GM18526 (cell line): ENCODE measurements around the gene MPZL1.

Experiments used
- POLR2A ChIP-seq: IDR thresholded peaks from 3 replicates; pipeline ENCODE4 v1.6.1; 2011; ENCODE audit not compliant: insufficient read length; ENCODE audit errors: extremely low read depth

MPZL1 gene

GRCh38 chr1:167799747-167800146 is 78.0 kb downstream of the MPZL1 start:
- no peak for TF ChIP-seq POLR2A

- TF ChIP-seq POLR2A, result no peak
Observed at GRCh38 chr1:167800251-167800650, 78.5 kb downstream of the MPZL1 start.

DNA sequence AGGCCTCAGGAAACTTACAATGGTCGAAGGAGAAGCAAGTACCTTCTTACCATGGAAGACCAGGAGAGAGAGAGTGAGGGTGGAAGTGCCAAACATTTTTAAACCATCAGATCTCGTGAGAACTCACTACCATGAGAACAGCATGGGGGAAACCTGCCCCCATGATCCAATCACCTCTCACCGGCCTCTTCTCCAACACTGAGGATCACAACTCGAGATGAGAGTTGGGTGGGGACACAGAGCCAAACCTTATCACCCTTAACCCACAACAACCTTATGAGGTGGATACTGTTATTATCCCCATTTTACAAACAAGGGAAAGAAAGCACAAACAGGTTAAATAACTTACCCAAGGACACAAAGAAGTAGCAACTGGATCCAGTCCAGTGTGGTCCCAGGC is 80.5 kb downstream of the MPZL1 start:
- no peak for TF ChIP-seq POLR2A

DNA sequence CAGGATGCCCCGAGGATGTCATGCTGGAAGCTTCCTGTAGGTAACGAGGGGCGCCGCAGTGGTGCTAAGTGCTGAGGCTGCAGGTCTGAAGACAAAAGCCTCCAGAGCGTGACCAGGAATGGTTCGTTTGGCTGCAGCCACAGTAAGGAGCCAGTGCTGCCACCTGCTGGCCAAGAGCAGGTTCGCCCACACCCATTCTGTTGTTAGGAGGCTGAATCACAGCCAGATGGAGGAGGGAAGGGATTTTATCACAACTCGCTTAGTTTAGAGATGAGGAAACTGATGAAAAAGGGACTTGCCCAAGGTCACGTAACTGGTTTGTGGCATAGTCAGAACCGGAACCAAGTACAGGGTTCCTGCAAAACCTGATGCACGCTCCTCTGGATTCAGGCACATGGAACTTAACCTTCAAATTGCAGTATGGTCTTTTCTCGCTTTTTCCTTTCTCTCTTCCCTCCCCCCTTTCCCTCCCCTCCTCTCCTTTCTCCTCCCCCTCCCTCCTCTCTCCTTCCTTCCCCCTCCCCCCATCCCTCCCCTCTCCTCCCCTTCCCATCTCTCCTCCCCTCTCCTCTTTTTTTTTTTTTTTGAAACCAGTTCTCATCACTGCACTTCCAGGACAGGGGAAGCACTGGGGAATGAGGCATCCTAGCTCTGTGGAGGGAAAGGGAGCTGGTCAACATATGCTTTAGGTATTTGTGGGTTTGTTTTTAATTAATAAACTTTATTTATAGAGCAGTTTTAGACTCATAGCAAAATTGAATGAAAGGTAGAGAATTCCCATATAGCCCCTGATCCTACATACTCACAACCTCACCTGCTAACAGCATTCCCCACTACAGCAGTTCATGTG is 81.8 kb downstream of the MPZL1 start:
- no peak for TF ChIP-seq POLR2A

- TF ChIP-seq POLR2A, result no peak
Observed at GRCh38 chr1:167805041-167805556, 83.3 kb downstream of the MPZL1 start.

- TF ChIP-seq POLR2A, result no peak
Observed at GRCh38 chr1:167808104-167808503, 86.3 kb downstream of the MPZL1 start.

DNA sequence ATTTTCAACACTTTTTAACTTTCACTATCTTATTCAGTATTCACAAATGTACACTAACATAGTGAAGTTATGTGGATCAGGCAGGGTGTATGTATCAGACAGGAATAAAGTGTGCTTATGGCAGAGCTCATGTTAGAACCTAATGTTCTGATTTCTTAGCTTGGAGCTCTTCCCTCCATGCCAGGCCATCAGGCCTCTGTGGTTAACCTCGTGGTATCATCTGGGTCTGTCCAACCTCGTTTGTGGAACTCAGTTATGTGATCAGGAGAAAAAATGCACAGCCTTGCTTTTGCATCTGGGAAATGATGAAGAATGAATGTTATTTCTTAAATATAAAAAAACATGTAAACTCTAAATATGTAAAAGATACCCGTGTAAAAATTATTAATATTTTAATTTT is 86.9 kb downstream of the MPZL1 start:
- TF ChIP-seq POLR2A, result no peak

GRCh38 chr1:167812972-167813371 is 91.2 kb downstream of the MPZL1 start:
- no peak for TF ChIP-seq POLR2A

- TF ChIP-seq POLR2A, result no peak
Observed at GRCh38 chr1:167815650-167816049, 93.9 kb downstream of the MPZL1 start.

GRCh38 chr1:167819849-167820683 is 98.3 kb downstream of the MPZL1 start:
- no peak for TF ChIP-seq POLR2A

DNA sequence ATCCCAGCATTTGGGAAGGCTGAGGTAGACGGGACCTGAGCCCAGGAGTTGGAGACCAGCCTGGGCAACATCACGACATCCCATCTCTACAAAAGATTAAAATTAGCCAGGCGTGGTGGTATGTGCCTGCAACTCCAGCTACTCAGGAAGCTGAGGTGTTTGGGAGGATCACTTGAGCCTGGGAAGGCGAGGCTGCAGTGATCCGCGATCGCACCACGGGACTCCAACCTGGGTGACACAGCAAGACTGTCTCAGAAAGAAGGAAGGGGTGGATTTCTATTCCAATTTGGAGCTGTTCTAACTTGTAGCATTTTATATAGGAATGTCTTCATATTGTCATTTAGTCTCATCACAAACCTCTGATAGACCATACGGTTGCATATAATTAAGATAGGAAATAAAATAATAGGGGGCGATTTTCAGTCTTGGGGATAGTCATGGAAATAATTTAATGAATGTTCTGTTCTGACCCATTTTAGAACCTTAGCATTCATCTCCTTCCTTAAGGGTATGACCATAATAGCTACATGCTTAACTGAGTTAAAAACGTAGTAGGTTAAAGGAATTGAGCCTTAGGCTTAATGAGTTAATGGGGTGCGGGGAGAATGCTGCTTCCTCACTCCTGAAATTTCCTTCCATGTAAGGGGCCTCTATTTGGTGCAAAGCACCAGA is 99.0 kb downstream of the MPZL1 start:
- no peak for TF ChIP-seq POLR2A

DNA sequence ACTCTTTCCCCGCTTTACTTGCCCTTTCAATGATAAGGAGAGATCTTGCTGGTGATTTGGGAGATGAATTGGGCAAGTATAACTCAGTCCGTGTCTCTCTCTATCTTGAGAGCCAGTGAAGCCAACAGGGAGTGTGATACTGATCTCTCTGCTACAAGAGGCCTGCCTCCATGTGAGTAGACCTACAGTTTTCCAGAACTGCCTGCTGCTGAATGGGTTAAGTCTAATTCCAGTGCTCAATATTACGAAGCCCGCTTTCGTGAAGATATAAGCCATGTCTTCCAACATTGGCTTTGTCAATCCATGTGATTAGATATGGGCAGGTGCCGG is 99.5 kb downstream of the MPZL1 start:
- TF ChIP-seq POLR2A, result no peak

DNA sequence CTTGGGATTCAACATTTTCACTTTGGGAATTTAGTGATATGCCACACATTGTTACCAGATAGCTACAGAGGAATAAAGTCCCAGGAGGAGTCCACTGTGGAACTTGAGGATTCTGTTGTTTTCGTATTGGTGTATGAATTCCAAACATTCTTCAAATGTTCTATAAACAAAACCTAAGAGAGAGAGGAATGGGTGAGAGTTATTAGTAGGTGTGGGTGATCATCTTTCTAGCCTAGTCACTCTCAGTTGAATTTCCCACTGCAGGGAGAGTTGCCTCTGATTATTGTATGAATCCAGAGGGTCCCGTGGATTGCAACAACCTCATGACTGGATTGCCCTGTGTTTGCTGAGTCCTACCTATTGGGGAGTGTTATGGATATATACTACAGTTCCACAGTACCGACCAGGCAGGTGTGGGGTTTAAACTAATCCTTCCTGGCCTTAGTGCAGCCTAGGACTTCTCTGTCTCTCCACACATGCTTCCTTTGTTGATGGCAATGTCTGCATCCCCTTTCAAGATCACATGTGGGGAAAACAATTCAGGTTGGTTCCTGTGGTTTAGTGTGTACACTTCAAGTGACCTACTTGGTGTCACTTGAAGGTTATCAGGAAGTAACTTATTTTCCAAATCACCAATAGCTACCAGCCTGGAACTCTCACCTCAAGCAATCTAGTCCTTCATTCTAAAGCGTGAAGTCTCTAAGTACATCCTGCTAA is 100.3 kb downstream of the MPZL1 start:
- no peak for TF ChIP-seq POLR2A

DNA sequence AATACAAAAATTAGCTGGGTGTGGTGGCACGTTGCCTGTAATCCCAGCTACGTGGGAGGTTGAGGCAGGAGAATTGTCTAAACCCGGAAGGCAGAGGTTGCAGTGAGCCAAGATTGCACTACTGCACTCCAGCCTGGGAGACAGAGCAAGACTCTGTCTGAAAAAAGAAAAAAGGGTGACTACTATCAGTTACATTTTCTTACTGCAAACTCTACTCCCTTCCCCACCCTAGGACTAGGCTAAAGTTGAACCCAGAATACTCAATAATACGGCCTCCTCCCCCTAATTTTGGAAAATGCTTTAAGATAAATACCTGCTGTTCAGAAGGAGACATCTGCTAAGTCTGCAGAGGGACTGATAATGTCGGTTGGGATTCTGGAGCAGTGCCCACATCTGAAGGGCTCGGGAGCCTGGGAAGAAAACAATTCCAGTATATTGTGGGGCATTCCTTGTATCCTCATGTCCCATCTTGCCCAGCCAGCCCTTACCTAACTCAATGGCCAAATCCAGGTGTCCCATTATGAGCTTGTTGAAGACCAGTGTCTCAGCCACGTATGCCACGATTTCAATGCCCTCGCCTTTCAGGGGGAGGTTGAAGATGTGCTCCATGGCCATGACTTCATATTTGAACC is 102.5 kb downstream of the MPZL1 start:
- no peak for TF ChIP-seq POLR2A
